Hepatocyte (in vitro differentiated cells): Measurements from ENCODE around the gene OMA1. TPM values are rescaled to one million over a fixed set of nuclear protein-coding genes. Genes with fewer than 3 reads are reported as not detected.

ENCODE experiments used
- DNase-seq: peaks from one replicate; pipeline ENCODE4 v3.0.0-alpha.2; 2016; ENCODE audit warnings: low spot score
- H2AFZ ChIP-seq: fragments of 200-600 bp; sonication (generic); 2 replicates; pipeline ENCODE4 v1.6.0; 2016; ENCODE audit warnings: antibody characterized with exemption, mild to moderate bottlenecking
- H3K27ac ChIP-seq: fragments of 200-600 bp; sonication (generic); 2 replicates; pipeline ENCODE4 v1.5.1; 2016; ENCODE audit warnings: mild to moderate bottlenecking
- H3K27me3 ChIP-seq: fragments of 200-600 bp; sonication (generic); 2 replicates; pipeline ENCODE4 v1.6.1; 2016
- H3K36me3 ChIP-seq: fragments of 200-600 bp; sonication (generic); replicated peaks from 2 replicates; pipeline ENCODE4 v1.5.1; 2016; ENCODE audit warnings: low read depth; ENCODE audit not compliant: insufficient read depth
- H3K4me1 ChIP-seq: fragments of 200-600 bp; sonication (generic); 2 replicates; pipeline ENCODE4 v1.5.1; 2016; ENCODE audit warnings: mild to moderate bottlenecking, moderate library complexity; ENCODE audit not compliant: insufficient read depth
- H3K4me2 ChIP-seq: fragments of 200-600 bp; sonication (generic); 2 replicates; pipeline ENCODE4 v1.6.0; 2016
- H3K4me3 ChIP-seq: fragments of 200-600 bp; sonication (generic); 2 replicates; pipeline ENCODE4 v1.5.1; 2016; ENCODE audit warnings: mild to moderate bottlenecking
- H3K79me2 ChIP-seq: fragments of 200-600 bp; sonication (generic); 2 replicates; pipeline ENCODE4 v1.6.0; 2017; ENCODE audit warnings: mild to moderate bottlenecking
- H3K9me2 ChIP-seq: fragments of 200-600 bp; sonication (generic); replicated peaks from 2 replicates; pipeline ENCODE4 v1.6.0; 2017; ENCODE audit warnings: mild to moderate bottlenecking; ENCODE audit not compliant: insufficient read depth
- H3K9me3 ChIP-seq: fragments of 200-600 bp; sonication (generic); 2 replicates; pipeline ENCODE4 v1.5.1; 2016; ENCODE audit warnings: low read depth, mild to moderate bottlenecking
- H4K20me1 ChIP-seq: fragments of 200-600 bp; sonication (generic); 2 replicates; pipeline ENCODE4 v1.6.0; 2016; ENCODE audit warnings: mild to moderate bottlenecking; ENCODE audit not compliant: insufficient read depth, poor library complexity, severe bottlenecking
- EZH2 ChIP-seq: fragments of 200-600 bp; sonication (generic); IDR thresholded peaks from 2 replicates; pipeline ENCODE4 v1.6.1; 2016; ENCODE audit warnings: antibody characterized with exemption, mild to moderate bottlenecking, borderline replicate concordance
- EZH2phosphoT487 ChIP-seq: fragments of 200-600 bp; sonication (generic); IDR thresholded peaks from one replicate; pipeline ENCODE4 v1.6.1; 2018; ENCODE audit warnings: antibody characterized with exemption, mild to moderate bottlenecking, low read depth, moderate library complexity; ENCODE audit not compliant: unreplicated experiment, severe bottlenecking
- WGBS: methylation state at CpG from one replicate; pipeline ENCODE4 v1.1.6; 2016; ENCODE audit warnings: low lambda C conversion rate; ENCODE audit errors: missing lambda C conversion rate; 5-methylcytosine and 5-hydroxymethylcytosine counted together
- polyA plus RNA-seq: library from polyadenylated mRNA; unstranded; fragments of >200 nt; fragmentation: Nextera tagmentation; extraction: Ambion mirVana; gene quantifications from 2 replicates; pipeline ENCODE4 v1.2.1, GENCODE V29; 2016
- total RNA-seq: library from RNA; depleted of rRNA; stranded (reverse); fragments of >200 nt; gene quantifications from 2 replicates; pipeline ENCODE4 v1.2.3, GENCODE V29; 2014
- TF ChIP-seq, protein P1 (sequence below): fragments of 200-600 bp; sonication (generic); IDR thresholded peaks from 2 replicates; pipeline ENCODE4 v1.5.1; 2016; ENCODE audit warnings: antibody characterized with exemption, mild to moderate bottlenecking; ENCODE audit not compliant: poor library complexity

Gene OMA1
- total and polyA plus RNA-seq, 2 experiments from 2014 or later = 19.7 to 36.0 TPM

DNA sequence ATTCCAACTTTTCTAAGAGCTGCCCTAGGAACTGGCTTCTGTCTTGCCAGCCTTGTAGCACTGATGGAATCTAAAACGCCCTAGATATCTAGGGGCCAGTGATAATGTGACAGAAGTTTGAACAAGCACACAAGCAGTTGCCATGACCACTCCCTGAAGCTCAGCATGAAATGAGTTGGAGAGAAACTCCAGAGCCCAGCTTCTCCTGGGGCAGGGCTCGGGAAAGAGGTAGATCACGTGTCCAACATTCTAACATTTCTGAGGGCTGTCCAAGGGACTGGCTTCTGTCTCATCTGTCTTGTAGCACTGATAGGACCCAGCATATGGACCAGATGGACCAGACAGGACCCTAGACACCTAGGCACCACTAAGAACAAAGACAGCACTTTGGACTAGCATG is 37.9 kb downstream of the OMA1 start:
- TF ChIP-seq EZH2phosphoT487 (no peak), EZH2 (no peak)
- TF ChIP-seq, protein P1, sequence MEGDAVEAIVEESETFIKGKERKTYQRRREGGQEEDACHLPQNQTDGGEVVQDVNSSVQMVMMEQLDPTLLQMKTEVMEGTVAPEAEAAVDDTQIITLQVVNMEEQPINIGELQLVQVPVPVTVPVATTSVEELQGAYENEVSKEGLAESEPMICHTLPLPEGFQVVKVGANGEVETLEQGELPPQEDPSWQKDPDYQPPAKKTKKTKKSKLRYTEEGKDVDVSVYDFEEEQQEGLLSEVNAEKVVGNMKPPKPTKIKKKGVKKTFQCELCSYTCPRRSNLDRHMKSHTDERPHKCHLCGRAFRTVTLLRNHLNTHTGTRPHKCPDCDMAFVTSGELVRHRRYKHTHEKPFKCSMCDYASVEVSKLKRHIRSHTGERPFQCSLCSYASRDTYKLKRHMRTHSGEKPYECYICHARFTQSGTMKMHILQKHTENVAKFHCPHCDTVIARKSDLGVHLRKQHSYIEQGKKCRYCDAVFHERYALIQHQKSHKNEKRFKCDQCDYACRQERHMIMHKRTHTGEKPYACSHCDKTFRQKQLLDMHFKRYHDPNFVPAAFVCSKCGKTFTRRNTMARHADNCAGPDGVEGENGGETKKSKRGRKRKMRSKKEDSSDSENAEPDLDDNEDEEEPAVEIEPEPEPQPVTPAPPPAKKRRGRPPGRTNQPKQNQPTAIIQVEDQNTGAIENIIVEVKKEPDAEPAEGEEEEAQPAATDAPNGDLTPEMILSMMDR = no peak
- H3K4me2 ChIP-seq = no peak overlapping the region
- no peaks in the 10 kb centered on the region for H4K20me1 ChIP-seq
- H3K79me2 ChIP-seq = no peaks in the 10 kb centered on the region
- H2AFZ ChIP-seq = no peak overlapping the region
- H3K4me3 ChIP-seq = no peak overlapping the region
- no peaks in the 10 kb centered on the region for H3K36me3 ChIP-seq
- H3K27me3 ChIP-seq = no peaks in the 10 kb centered on the region
- H3K27ac ChIP-seq = no peak overlapping the region
- H3K9me2 ChIP-seq = no peaks in the 10 kb centered on the region
- WGBS = 64% methylated on average over 3 of the region's 3 CpGs
- no peak for DNase-seq
- H3K4me1 ChIP-seq = no peaks in the 10 kb centered on the region
- H3K9me3 ChIP-seq = peaks cover 4% of the 10 kb centered on the region

DNA sequence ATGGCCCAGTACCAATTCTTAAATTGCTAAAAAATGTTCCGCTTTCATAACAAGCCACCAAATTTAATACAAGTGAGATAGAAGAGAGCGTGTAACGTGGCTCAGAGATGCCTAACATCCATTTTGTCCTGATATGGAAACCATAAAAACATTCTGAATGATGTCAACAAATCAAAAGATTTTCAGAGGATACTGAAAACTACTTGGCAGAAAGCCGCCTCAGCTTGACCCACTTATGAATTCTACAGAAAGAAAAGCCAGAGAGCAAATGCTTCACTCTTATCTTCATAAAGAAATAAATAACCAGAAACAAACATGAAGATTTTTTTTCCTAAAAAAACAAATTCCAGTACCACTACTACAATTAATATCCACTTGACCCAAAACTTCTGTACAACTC is 41.2 kb downstream of the OMA1 start:
- Histone ChIP-seq H3K9me3 (no peaks in the 10 kb centered on the region), H3K36me3 (no peaks in the 10 kb centered on the region), H3K79me2 (no peaks in the 10 kb centered on the region), H3K27ac (no peak overlapping the region), H3K4me3 (no peak overlapping the region), H4K20me1 (no peaks in the 10 kb centered on the region), H3K4me2 (no peak overlapping the region), H3K4me1 (no peaks in the 10 kb centered on the region), H3K9me2 (no peaks in the 10 kb centered on the region), H2AFZ (no peak overlapping the region), H3K27me3 (no peaks in the 10 kb centered on the region)
- WGBS = 83% methylated on average over 4 of the region's 4 CpGs
- DNase-seq = no peak
- TF ChIP-seq EZH2phosphoT487 (no peak), EZH2 (no peak)
- TF ChIP-seq, protein P1 = no peak

DNA sequence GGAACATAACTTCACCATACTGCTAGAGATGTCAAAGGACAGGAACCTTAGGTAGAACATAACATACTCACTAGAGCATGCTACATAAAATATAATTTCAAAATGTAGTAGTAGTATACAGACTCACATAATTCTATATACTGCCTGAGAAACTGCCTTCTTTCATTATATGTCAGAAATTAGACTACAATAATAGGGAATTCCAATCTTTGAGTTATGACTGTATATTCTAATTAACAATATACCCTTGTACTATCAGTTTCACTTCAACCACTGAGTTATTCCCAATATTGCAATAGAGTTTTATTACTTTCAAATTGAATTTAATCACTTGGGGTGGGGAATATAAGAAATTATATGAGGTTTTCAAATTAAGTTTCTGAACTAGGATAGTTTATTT is 44.0 kb downstream of the OMA1 start:
- no peak overlapping the region for H3K27ac ChIP-seq
- DNase-seq = no peak

More for the DNA sequence above, 44.0 kb downstream of the OMA1 start:
- Histone ChIP-seq H3K9me3 (no peaks in the 10 kb centered on the region), H3K79me2 (no peaks in the 10 kb centered on the region), H3K4me3 (no peak overlapping the region), H3K9me2 (no peaks in the 10 kb centered on the region), H3K4me1 (no peaks in the 10 kb centered on the region), H3K27me3 (no peaks in the 10 kb centered on the region), H2AFZ (no peak overlapping the region), H4K20me1 (no peaks in the 10 kb centered on the region), H3K4me2 (no peak overlapping the region), H3K36me3 (no peaks in the 10 kb centered on the region)
- TF ChIP-seq EZH2phosphoT487 (no peak), EZH2 (no peak)
- TF ChIP-seq, protein P1 = no peak
